Nasal cavity respiratory epithelium epithelial cell of viscerocranial mucosa (primary cell): ENCODE data around the gene SEH1L. TPM values are rescaled to one million over a fixed set of nuclear protein-coding genes. Genes with fewer than 3 reads are reported as not detected.

Source experiments
- total RNA-seq: library from RNA; depleted of rRNA; stranded (reverse); fragments of >200 nt; gene quantifications from 2 replicates; pipeline ENCODE4 v1.2.3, GENCODE V29; 2014

SEH1L gene
- total RNA-seq = 76.2 and 90.0 TPM in 2 replicates

GRCh38 chr18:12947285-12948049 lies at the start of gene SEH1L:
TSS of gene SEH1L (plus strand) at chr18:12948011. CDS start at chr18:12948122, 111 bp downstream.

DNA sequence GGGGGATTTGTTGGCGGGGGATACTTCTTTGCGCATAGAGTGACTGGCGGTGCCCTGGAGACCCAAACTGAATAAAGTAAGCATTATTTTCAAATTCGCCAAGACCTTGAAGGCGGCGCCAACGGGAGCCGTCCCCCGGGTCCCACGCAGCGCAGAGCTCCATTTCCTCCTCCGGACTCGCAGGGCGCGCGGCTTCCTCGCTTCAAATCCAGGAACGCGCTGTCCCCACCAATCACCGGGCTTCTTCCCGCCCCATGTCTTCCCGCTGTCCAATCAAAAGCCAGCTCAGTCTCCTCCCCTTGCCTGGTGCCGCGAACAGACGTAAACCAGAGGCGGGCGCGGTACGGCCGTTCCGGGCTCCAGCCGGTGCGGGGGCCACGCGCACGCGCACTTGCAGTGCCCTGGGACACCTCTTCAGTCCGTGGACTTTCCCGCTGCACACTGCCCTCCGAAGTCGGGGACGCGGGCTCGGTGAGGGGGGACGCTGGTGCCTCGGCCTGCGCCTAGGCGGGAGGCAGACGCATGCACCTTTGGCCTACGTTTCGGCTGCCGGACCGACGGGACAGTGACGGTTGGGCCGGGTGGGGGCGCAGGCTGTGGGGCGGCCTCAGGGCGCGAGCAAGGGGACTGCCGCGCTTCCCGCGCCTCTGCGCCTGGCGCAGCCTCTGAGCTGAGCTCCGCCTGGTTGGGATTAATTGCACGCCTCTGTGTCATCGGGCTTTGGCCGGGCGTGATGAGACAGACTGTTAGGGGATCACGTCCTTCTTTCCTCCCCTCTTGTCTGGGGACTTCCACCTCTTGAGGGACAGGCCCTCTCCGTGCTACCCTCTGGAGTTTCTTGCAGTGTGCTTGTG lies 43.4 kb downstream of the SEH1L start, which contains the start of gene CEP192:
TSS of gene CEP192 (plus strand) at position 396 of the 854 bp plus-strand sequence. CDS start 8,063 bp downstream, outside the sequence.

Other genes with a start within 250 kb of the SEH1L start
- 13.0 and 18.5 TPM in 2 replicates for gene CEP76, start 245.3 kb upstream of the SEH1L start, total RNA-seq
- 36.1 and 48.9 TPM in 2 replicates for gene PSMG2, start 245.0 kb upstream of the SEH1L start, total RNA-seq
- gene PTPN2, start 63.8 kb upstream of the SEH1L start, total RNA-seq = 58.4 and 72.5 TPM in 2 replicates
- gene CEP192, start 43.4 kb downstream of the SEH1L start, total RNA-seq = 22.6 and 30.3 TPM in 2 replicates